ENCODE data around the gene RUVBL2.
"Not testable (repeated sequence)": the region's sequence is repeated elsewhere in the genome, so short reads cannot be mapped to it uniquely, and the experiment has no call there.

The RUVBL2 gene

GRCh38 chr19:49049834-49050233, 56.1 kb downstream of the RUVBL2 start:
- DNase-seq (ENCODE audit: low read depth) = not testable (repeated sequence)

- not testable (repeated sequence) for DNase-seq (ENCODE audit: low read depth)
Measured at GRCh38 chr19:49050376-49051033, 56.8 kb downstream of the RUVBL2 start.

- DNase-seq (ENCODE audit: low read depth) = peak; percentile 60
Measured at GRCh38 chr19:49056101-49056901, 62.6 kb downstream of the RUVBL2 start.

GRCh38 chr19:49056902-49057596, 63.4 kb downstream of the RUVBL2 start:
- not testable (repeated sequence) for DNase-seq (ENCODE audit: low read depth)

- DNase-seq (ENCODE audit: low read depth) = no peak
Measured at GRCh38 chr19:49057636-49058234, 64.0 kb downstream of the RUVBL2 start, which contains the start of gene CGB7. Gene CGB7 (minus strand): TSS chr19:49057749. CDS start chr19:49055375, 2,374 bp downstream.

GRCh38 chr19:49058562-49058961, 64.9 kb downstream of the RUVBL2 start:
- no peak for DNase-seq (ENCODE audit: low read depth)

GRCh38 chr19:49059053-49059452, 65.4 kb downstream of the RUVBL2 start:
- DNase-seq (ENCODE audit: low read depth) = no peak

- DNase-seq (ENCODE audit: low read depth) = no peak
Measured at GRCh38 chr19:49061000-49061399, 67.3 kb downstream of the RUVBL2 start.

- no peak for DNase-seq (ENCODE audit: low read depth)
Measured at GRCh38 chr19:49061445-49061844, 67.8 kb downstream of the RUVBL2 start.

GRCh38 chr19:49064029-49064629, 70.4 kb downstream of the RUVBL2 start:
- DNase-seq (ENCODE audit: low read depth) = no peak

GRCh38 chr19:49064768-49065611, 71.3 kb downstream of the RUVBL2 start, which contains the start of gene NTF4:
Gene NTF4 (minus strand): TSS chr19:49064818. CDS start chr19:49061997, 2,821 bp downstream.
- DNase-seq (ENCODE audit: low read depth) = no peak
